Right lobe of liver (tissue), 4 donors: ENCODE data around the gene PGA3.
"Not testable (repeated sequence)": the region's sequence is repeated elsewhere in the genome, so short reads cannot be mapped to it uniquely, and the experiment has no call there.

Source experiments
- CTCF ChIP-seq, 4 donors: fragments of 200-600 bp in 3 of 4; fragments of 450-650 bp in 1 of 4; IDR thresholded peaks; one replicate each; pipeline versions ENCODE4 v1.5.1 to v1.8.0; 2016 to 2022; ENCODE audit warnings: antibody characterized with exemption in 4 of 4, mild to moderate bottlenecking in 2 of 4
- POLR2A ChIP-seq: fragments of 450-650 bp; IDR thresholded peaks from one replicate; pipeline ENCODE4 v1.6.1; 2017; ENCODE audit warnings: antibody characterized with exemption, mild to moderate bottlenecking
- donor health status: DM: no; HTN: no; CAD: no.
- donor health status: DM: no; HTN: no; CAD: no.
- donor health status: DM: no; HTN: yes; CAD: no.

DNA sequence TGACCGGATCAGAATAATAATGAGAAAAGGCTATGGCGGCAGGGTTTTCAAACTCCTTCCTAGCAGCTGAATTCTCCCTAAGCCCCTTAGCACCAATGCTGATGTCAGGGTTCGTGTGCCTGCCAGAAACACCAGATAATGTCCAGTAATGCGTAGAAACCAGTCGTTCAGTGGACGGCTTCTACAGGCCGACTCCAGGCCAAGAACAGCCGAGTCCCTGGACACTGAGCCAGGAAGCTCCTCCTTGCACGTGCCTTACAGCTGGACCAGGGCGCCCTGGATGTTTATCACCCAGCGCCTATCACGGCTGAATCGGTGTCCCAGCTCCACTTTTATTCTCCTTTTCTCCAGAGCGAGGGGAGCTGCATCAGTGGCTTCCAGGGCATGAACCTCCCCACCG, 8.9 kb downstream of the PGA3 start:
- TF ChIP-seq CTCF (IDR thresholded peaks at IDR 0.05); POLR2A: not testable (repeated sequence)
